Measurements from ENCODE around the gene KCNMA1.
A peak's percentile ranks its signal among the peaks of the same experiment; 100 is the strongest.
"Not testable (repeated sequence)": the region's sequence is repeated elsewhere in the genome, so short reads cannot be mapped to it uniquely, and the experiment has no call there.

The KCNMA1 gene

DNA sequence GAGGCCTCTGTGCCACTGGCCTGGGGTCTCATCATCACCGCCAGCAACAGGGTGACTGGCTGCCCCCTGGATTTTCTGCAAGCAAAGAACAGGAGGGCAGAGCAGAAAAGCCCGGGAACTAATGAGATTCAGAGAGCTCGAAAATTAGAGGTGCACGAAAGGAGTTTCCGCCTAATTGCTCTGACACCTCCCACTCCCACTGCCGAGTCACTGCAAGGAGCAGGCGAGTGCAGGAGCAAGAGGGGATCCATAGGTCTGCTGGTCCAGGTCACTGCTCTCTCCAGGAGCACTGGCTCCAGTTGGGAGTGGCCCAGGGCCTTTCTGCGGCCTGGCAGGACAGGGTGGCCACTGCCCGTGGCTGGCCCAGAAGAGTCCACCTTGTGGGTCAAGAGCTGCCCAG, 276.2 kb downstream of the KCNMA1 start:
- no peak for DNase-seq (ENCODE audit: low read depth)

DNA sequence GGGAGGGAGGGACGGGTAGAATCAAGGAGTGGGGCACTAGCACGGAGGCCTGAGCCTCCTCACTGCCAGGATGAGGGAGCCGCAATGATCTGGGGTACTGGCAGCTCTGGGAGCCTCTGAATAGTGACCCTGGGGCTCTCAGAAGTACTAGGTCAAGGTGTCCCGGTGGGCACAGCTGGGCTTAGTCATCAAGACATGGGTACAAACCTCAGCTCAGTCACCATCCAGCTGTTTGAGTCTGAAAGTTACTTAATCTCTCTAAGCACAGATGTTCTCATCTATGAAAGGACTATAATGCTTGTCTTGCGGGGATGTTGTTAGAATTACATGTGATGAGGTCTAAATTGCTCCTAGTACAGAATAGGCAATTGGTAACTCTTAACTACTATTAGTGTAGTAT, 276.8 kb downstream of the KCNMA1 start:
- no peak for DNase-seq (ENCODE audit: low read depth)

DNA sequence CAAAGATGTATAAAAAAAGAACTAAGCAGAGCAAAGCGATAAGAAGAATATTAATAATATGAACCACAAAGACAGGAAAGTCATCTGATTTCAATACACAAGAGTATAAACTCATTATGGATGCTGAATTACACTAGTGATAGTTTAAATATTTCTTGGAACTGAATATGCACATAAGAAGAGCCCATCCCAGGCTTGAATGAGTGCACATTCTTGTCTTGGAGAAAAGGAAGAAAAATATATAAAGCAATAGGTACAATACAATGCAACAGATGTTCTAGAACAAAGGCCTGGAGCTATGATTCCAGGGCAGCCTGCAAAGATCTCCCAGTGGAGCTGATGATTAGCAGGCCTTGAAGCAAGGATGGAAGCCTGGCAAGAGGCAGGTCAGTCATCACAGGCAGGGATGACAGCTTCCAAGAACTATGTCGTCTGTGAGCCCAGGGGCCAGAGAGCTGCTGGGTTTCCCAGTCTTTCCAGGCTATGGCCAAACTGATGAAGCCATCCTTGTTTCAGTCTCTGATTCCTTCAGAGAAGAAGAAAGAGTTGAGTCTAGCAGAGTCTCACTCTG, 277.6 kb downstream of the KCNMA1 start:
- peak; percentile 52 for DNase-seq (ENCODE audit: low read depth)

DNA sequence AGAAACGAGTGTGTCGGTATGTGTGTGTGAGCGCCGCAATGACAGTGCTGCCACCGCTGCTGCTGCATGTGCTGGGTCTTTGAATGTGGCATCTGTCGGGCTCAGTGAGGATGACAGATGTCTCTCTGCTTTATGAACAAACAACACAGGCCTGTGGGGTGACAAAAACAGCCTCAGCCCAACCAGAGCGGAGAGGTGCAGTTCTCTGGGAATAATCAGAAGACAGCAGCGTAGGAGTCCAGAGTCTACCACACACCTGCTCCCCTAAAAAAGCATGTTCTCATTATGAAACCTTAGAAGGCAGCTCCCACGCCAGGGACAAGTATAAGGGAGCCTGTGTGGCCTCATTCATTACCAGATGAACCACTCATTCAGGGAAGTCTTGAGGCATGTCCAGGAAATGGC, 278.3 kb downstream of the KCNMA1 start:
- DNase-seq (ENCODE audit: low read depth) = no peak

DNA sequence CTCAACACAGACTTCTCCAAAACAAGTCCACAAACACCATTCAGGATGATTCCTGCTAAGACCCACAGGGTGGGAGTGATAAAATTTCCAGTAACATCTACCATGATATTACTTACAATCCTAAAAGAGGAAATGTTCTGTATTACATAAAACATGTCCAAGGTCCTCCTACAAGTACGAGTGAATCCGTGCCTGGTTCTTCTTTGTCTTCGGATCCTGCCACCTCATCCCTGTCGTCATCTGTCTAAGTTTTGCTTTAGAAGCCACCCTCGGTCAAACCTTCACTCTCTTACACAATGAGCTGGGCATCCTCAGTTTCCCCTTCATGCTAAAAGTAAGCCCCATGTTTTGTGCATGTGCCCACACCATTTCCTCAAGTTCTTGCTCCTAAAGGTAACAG, 279.0 kb downstream of the KCNMA1 start:
- no peak for DNase-seq (ENCODE audit: low read depth)

DNA sequence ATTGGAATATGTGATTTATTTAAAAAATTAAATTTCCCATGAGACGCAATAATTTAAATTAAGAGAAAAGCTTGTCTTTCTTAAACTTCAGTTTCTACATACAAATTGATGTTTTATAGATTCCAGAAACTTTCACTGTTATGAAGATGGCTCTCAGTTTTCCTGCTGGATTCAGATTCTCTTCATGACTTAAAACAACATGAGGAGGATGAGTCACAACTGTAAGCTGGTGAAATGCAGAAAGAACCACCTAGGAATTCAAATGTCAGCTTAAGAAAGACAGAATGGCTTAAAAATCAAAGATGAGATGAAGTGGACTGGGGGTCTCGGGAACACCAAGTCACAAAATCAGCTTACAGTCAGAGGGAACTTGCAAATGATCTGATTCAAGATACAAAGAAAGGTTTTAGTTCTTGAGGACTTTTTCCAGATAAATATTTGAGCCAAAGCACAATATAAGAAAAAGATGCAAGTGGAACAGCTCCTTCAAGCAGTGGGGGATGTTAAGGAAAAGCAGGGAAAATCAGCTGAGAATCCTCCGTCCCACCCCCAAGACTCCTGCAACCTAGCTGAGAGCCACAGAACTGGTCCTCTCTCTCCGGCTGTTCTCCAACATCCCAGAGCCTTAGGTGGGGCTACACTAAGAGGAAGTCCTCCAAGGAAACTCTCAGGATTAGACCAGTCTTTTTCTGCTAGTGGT, 279.8 kb downstream of the KCNMA1 start:
- DNase-seq (ENCODE audit: low read depth) = peak; percentile 60

DNA sequence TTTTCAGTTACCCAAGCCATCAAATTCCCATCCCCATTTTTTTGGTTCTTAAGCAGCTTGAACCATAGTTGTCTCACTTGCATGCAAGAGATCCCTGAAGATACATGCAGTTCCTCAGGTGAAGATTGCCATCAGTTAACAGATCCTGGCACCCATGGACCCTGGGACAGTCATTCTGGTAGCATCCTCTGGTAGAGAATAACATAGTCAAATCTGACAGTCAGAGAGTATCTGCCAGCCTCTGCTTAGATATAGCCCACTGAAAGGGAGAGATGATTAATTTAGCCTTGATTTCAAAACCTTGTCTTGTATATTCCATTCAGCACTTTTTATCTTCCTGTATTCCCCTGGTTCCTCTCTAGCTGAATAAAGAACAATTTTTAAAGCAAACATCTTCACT, 280.4 kb downstream of the KCNMA1 start:
- no peak for DNase-seq (ENCODE audit: low read depth)

DNA sequence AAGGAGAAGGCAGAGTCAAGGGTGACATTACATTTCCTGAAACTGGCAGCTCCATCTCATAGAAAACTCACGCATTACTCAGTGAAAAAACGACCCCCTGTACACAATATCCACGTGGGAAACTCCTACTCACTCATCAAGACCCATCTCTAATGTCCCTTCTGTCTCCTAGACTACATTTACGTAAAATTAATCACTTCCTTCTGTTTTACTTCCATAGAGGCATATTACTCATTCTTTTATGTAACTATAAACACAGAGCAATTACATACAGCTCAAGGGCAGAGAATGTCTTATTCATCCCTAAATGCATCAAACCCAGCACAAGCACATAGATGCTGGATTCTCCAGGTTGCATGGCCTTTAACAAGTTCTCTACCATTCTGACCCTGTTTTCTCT, 281.8 kb downstream of the KCNMA1 start:
- DNase-seq (ENCODE audit: low read depth) = peak; percentile 77

DNA sequence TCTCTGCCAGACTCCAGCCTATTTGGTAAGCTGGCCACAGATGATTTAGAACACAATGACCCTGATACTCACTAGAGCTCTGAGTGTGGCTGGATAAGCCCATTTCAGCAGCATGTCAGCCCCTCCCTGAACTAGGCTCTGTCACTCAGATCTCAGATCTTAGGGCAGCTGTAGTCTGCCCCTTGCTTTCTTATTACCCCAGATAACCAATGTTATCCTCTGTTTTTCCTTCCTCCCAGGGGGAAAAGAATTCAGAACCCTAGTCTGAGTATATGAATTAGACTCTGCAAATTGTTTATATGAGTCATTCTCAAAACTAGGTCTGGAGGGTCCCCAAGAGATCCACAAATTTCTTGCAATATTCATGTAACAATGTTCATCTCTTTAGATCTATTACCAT, 286.2 kb downstream of the KCNMA1 start:
- DNase-seq (ENCODE audit: low read depth) = peak; percentile 81

DNA sequence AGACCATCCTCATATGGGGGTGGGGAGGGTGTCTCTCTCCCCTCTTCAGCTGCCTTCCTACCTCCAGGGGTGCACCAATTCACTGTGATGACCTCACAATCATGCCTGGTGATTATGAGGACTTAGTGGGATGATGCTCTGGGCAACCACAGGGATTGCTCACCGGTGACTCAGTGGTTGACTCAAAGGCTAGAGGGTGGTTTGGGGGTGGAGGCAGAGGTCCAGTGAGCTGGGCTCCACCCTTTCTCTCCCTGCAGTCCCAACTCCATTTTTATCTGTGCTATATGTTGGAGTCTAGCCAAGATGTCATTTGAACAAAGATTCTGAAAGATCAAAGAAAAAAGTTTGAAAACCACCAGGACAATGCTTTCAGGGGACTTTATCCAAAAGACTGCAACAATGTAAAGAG, 286.9 kb downstream of the KCNMA1 start:
- peak; percentile 99 for DNase-seq (ENCODE audit: low read depth)

DNA sequence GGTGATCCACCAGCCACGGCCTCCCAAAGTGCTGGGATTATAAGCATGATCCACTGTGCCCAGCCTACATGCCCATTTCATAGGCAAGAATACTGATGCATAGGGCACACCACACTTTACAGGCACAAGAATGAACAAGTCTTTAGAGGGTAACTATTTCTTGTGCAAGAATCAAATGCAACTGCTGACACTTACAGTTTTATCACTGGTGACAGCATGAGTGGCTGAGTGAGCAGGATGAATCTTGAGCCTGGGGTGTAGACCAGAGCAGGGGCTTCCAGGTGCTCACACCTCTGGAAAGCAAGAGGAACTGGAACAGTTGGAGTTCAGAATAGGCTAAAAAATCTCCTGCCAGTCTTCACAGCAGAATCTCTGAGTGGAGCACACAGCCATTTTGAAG, 287.5 kb downstream of the KCNMA1 start:
- DNase-seq (ENCODE audit: low read depth) = no peak

DNA sequence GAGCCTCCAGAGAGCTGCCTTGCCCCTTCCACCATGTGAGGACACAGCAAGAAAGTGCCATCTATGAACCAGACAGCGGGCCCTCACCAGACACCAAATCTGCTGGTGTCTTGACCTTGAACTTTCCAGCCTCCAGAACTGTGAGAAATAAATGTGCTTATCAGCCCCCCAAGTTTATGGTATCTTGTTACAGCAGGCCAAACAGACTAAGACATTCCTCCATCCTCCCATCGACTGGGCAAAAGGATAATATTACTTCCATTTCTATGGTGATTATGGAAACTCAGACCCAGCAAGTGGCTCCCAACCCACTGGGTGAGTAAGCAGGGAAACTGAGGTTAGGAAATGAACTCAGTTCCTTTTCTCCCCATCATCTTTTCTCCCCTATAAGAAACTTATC, 288.4 kb downstream of the KCNMA1 start:
- no peak for DNase-seq (ENCODE audit: low read depth)

DNA sequence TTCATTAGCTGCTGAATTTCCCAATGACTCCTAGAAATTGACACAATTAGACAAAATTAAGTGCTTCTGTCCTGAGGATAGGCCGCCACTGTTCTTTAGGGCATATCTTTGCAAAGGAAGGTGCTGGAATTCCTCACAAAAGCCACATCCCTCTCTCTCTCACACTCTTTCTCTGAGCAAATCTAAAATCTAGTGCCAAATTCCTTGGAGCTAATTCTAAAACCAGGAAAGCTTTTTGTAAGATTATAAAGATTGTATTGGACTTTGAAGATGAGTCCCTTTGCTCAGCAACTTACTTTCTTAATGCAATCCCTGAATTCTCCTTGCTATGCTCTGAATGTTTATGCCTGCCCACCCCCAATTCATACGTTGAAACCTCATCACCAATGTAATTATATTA, 288.9 kb downstream of the KCNMA1 start:
- DNase-seq (ENCODE audit: low read depth) = no peak

DNA sequence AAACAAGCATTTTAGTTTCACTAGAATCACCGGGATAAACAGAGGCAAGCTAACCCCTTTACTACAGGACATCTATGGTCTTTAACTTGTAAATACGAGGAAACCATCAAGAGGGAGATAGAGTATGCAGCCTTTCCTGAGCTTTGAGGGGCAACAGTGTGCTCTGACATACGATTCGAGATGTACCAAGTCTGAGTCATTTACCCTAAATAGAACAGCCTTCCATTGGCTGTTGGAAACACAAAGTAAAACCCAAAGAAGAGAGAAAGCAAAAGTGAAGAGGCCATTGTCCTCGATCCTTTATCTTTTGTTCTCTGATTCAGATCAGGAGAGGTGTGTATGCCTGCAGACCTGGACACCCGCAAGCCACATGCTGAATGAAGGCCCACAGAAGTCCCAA, 289.5 kb downstream of the KCNMA1 start:
- DNase-seq (ENCODE audit: low read depth) = no peak

DNA sequence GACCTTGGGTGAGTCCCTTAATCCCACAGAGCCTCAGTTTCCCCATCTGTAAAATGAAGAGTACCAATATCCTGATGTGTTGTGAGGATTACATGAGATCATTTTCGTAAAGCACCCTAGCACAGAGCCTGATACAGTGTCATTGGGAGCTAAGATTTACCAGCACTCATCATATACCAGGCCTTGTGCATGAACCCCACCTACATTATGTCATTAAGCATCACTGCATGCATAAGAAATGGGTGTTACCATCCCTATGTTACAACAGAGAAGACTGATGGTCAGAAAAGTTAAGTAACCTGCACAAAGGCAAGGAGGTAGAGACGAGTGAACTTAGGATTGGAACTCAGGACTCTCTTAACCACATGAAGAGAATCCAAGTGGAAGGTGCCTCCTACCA, 290.6 kb downstream of the KCNMA1 start:
- no peak for DNase-seq (ENCODE audit: low read depth)

DNA sequence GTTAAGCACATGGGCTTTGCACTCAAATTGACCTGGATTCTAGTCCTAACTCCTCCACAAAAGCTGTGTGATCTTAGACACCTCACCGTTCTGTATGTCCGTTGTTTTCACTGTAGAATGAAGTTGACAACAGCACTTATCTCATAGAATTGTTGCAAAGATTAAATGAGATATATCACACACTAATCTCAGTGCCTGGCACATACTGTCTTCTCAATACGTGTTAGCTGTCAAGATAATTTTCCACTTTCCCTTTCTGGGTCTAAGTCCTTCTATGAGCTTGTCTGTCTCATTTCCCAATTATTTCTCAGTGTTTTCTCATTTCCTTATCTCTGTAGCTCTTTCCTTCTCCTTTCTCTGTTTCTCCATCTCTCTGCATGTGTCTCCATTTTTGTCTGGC, 296.6 kb downstream of the KCNMA1 start:
- no peak for DNase-seq (ENCODE audit: low read depth)

DNA sequence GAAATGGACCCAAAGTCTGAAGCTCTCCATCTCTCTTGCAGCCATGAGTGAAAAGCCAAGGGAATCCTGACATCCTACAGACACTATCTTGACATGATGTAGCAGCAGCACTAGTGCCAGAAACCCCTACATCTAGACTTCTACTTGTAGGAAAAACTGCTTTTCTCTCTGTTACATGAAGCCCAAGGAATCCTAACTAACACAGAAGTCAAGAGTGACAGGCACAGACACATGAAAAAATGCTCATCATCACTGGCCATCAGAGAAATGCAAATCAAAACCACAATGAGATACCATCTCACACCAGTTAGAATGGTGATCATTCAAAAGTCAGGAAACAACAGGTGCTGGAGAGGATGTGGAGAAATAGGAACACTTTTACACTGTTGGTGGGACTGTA, 297.7 kb downstream of the KCNMA1 start:
- not testable (repeated sequence) for DNase-seq (ENCODE audit: low read depth)

DNA sequence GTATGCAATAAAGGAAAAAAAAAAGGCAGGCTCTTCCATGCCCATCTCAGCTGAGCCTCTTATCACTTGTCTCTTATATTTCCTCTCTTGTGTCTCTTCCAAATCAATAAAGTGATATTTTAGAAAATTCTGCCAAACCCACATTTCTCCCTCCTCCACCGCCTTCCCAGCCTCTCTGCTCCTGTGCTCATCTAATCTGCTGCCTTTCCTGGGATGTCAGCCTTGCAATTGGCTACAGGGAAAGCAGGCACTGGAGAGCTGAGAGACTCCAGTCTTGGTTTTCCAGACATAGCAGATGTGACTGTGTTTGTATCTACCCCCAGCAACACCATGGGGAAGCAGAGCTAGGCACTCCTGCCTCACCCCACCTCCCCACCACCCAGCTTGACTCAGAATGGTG, 298.4 kb downstream of the KCNMA1 start:
- no peak for DNase-seq (ENCODE audit: low read depth)

DNA sequence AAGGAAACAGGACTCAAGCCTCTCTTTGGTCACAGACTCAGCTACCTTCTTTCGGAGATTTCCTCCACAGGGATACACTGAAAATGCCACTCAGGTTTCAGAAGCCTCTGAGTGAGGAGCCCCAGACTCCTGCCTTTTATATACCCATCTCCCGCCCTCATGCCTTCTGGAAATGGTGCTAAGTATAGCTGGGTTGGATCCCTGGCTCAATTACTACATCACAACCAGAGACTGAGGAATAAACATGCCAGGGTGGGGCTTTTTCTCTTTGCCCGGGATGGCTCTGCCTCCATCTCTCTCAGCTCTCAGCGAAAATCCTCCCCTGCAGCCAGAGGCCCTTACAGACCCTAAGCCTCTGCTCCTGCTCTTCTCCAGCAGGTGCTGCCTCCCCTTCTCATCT, 299.5 kb downstream of the KCNMA1 start:
- no peak for DNase-seq (ENCODE audit: low read depth)

DNA sequence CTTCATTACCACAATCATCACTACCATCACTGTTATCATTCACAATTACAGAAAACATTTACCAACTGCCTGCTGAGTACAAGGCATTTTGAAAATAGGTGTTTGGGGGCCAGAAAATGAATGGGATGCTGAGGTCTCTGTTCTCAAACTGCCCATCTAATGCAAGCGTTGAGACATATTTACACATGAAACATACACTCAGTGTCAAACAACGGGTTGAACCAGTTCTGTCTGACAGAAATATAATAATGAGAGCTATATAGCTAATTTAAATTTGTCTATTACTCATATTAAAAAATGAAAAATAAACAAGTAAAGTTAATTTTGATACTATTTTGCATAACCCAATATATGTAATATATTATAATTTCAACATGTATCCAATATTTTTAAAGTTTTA, 303.1 kb downstream of the KCNMA1 start:
- no peak for DNase-seq (ENCODE audit: low read depth)

DNA sequence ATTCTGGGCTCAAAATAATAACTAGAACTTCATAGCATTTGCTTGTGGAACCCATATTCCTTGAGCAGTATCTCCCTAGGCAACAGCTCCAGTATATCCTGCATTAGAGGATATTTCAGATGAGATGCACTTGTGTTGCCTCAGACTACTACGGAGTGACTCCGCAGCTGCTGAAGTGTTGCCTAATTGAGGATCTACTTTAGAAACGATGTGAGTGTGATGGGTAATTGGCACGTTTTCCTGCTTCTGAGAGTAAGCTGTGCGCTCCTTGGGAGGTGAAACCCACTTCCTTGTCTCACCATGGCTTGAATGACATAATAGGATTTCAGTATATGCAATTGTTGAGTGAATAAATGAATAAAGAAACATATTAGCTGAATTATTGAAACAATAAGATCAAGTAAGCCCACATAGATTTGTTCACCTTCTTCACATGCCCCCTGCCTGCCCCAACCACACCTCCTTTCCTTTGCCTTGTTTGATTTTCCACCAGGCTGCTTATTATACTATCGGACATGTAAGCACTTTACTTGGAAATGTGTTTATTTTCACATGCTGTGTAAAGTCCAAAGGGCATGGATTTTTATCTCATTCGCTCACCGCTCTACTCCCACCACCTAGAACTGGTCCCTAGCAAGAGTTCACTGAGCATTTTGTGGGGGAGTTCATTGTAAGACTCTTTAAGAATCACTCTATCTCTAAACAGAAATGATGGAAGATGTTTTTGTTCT, 303.8 kb downstream of the KCNMA1 start:
- DNase-seq (ENCODE audit: low read depth) = no peak

DNA sequence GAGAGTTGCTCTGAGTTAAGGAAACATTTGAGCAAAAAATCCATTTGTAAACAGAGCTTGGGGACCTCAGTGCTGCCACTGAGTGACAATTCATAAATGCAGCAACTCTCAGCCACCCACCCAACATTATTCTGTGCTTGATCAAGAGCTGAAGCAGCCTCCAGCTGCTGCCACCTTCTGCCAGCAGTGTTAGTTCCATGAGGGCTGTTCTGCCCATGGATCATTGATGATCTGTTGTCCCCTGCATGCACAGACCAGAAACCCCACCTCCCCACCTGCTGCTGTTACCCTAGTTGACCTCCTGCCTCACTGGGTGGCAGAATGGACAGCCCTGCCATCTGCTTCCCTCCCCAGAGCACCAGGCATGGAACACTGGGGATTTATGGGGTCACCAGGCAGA, 305.4 kb downstream of the KCNMA1 start:
- DNase-seq (ENCODE audit: low read depth) = no peak

DNA sequence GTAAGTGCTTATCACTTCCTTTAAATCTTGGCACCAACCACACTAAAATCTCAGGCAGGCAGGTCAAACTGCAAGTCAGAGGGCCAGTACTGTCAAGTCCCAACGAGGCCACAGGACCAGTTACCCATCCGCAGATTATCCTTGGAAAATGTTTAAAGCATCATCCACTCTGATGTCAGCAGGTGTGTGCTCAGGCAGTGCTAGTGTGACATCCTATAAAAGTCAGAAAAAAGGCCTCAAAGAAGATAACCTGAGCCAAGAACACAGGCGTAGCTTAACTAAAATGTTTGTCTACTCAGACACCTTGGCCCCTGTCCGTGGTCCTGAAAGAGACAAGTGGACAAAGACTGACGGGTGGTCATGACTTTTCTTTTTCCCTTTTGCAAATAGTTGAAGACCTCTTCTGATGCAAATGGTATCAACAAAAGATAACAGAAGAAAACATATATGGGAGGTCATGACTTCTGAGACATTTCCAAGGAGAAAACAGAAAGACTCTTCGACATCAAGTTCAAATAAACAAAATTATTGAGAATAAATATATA, 309.3 kb downstream of the KCNMA1 start:
- DNase-seq (ENCODE audit: low read depth) = no peak

DNA sequence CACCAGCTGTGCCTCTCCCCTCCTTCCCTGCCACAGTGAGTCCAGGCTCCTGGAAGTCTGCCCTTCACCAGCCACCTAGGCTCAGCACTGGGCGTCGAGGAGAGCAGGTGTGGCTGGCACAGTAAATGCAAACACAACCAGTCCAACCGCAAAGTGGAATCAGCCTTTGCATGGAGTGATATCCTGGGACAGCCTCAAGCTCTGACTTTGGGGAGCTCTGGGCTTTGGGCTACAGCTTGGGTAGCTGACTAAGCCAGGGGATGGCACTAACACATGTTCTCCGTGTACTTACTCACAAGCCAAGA, 312.4 kb downstream of the KCNMA1 start:
- DNase-seq (ENCODE audit: low read depth) = no peak
